H1 (cell line): Measurements from ENCODE around the gene PEPD. TPM values are rescaled to one million over a fixed set of nuclear protein-coding genes. Genes with fewer than 3 reads are reported as not detected.

Experiments used
- CTCF ChIA-PET: fragments of 300-600 bp; sonication (Branson Sonifier 250); formaldehyde crosslinking; loops from one replicate; lab custom pipeline; 2021; ENCODE audit not compliant: partially characterized antibody; lab: Charles Lee
- POLR2A ChIA-PET: fragments of 300-600 bp; sonication (Branson Sonifier 250); formaldehyde crosslinking; loops from one replicate; lab custom pipeline; 2021; ENCODE audit warnings: inconsistent platforms; ENCODE audit not compliant: partially characterized antibody; lab: Charles Lee
- DNase-seq, 2 experiments: peaks; one replicate each; pipeline versions ENCODE4 v3.0.0 to v3.0.0-alpha.2; 2010 to 2022; ENCODE audit warnings: low spot score in 2 of 2, low read depth in 1 of 2, mixed read lengths in 1 of 2
- FAIRE-seq: peaks from 2 replicates; lab custom pipeline; 2011; peaks lifted over from hg19 to GRCh38; lab: Jason Lieb, UNC
- H2AFZ ChIP-seq: 2 replicates; pipeline ENCODE4 v1.8.1; 2012; ENCODE audit warnings: low read length, inconsistent platforms
- H2AK5ac ChIP-seq: 2 replicates; pipeline ENCODE4 v1.6.1; 2013; ENCODE audit warnings: low read depth, low read length
- H2BK120ac ChIP-seq: replicated peaks from 2 replicates; pipeline ENCODE3; 2013; ENCODE audit warnings: low read depth, low read length, inconsistent platforms
- H2BK12ac ChIP-seq: 2 replicates; pipeline ENCODE4 v1.6.1; 2013; ENCODE audit warnings: low read depth, low read length
- H2BK15ac ChIP-seq: 2 replicates; pipeline ENCODE4 v1.6.1; 2013; ENCODE audit warnings: low read length
- H2BK20ac ChIP-seq: 2 replicates; pipeline ENCODE4 v1.6.1; 2013; ENCODE audit warnings: low read length
- H2BK5ac ChIP-seq: 2 replicates; pipeline ENCODE4 v1.6.1; 2013; ENCODE audit warnings: low read depth, low read length
- H3K14ac ChIP-seq: 2 replicates; pipeline ENCODE4 v1.6.1; 2013; ENCODE audit warnings: inconsistent platforms; ENCODE audit not compliant: insufficient read length
- H3K18ac ChIP-seq: 2 replicates; pipeline ENCODE4 v1.6.1; 2013; ENCODE audit warnings: low read length; ENCODE audit errors: extremely low read depth
- H3K23ac ChIP-seq: 2 replicates; pipeline ENCODE4 v1.6.1; 2013; ENCODE audit warnings: inconsistent platforms; ENCODE audit not compliant: insufficient read length
- H3K23me2 ChIP-seq: 2 replicates; pipeline ENCODE4 v1.6.1; 2013; ENCODE audit warnings: low read depth, low read length
- H3K27ac ChIP-seq: 2 replicates; pipeline ENCODE4 v1.6.1; 2011; ENCODE audit warnings: low read depth, low read length, inconsistent platforms
- H3K27me3 ChIP-seq, 4 experiments: replicated peaks in 1 of 4; 1 replicate in 1 of 4; 2 replicates in 3 of 4; pipeline versions ENCODE4 v1.6.1 to v1.8.1; 2011 to 2013; ENCODE audit warnings: low read length in 3 of 4, mild to moderate bottlenecking in 3 of 4, inconsistent platforms in 2 of 4, mixed read lengths in 2 of 4, moderate library complexity in 1 of 4; ENCODE audit not compliant: control insufficient read depth in 3 of 4, insufficient read depth in 3 of 4; ENCODE audit errors: extremely low read depth in 1 of 4
- H3K36me3 ChIP-seq, 4 experiments: 2 replicates each; pipeline versions ENCODE4 v1.6.1 to v1.8.1; 2011 to 2013; ENCODE audit warnings: mild to moderate bottlenecking in 4 of 4, low read length in 3 of 4, moderate library complexity in 2 of 4, control low read depth in 1 of 4, inconsistent platforms in 1 of 4; ENCODE audit not compliant: insufficient read depth in 4 of 4, control insufficient read depth in 2 of 4
- H3K4ac ChIP-seq: replicated peaks from 2 replicates; pipeline ENCODE3; 2013; ENCODE audit warnings: low read length, low read depth, mixed read lengths, inconsistent platforms; ENCODE audit not compliant: insufficient read length
- H3K4me1 ChIP-seq, 4 experiments: replicated peaks in 1 of 4; 1 replicate in 1 of 4; 2 replicates in 3 of 4; pipeline versions ENCODE4 v1.6.1 to v1.8.1; 2011 to 2013; ENCODE audit warnings: low read length in 3 of 4, inconsistent platforms in 2 of 4, mixed read lengths in 1 of 4; ENCODE audit not compliant: insufficient read depth in 4 of 4, control insufficient read depth in 3 of 4
- H3K4me2 ChIP-seq, 2 experiments: 2 replicates each; pipeline versions ENCODE4 v1.6.1 to v1.8.1; 2011 to 2013; ENCODE audit warnings: low read depth in 2 of 2, low read length in 2 of 2, control low read depth in 1 of 2, inconsistent platforms in 1 of 2, mild to moderate bottlenecking in 1 of 2; ENCODE audit not compliant: insufficient read depth in 1 of 2
- H3K4me3 ChIP-seq, 4 experiments: fragments of 200-600, 300-600 bp in 1 of 4; sonication (generic), shearing (Covaris generic), sonication (Bioruptor Twin) in 1 of 4; 2 replicates each; pipeline versions ENCODE4 v1.5.1 to v1.8.1; 2011 to 2016; ENCODE audit warnings: low read length in 4 of 4, low read depth in 3 of 4, control low read depth in 2 of 4, inconsistent platforms in 2 of 4, mild to moderate bottlenecking in 2 of 4, mixed read lengths in 1 of 4, moderate library complexity in 1 of 4; ENCODE audit not compliant: insufficient read depth in 2 of 4; ENCODE audit errors: extremely low read depth in 1 of 4
- H3K56ac ChIP-seq: replicated peaks from 2 replicates; pipeline ENCODE3; 2013; ENCODE audit warnings: low read depth, mild to moderate bottlenecking, mixed read lengths, low read length, inconsistent platforms; ENCODE audit not compliant: insufficient read length
- H3K79me1 ChIP-seq: 2 replicates; pipeline ENCODE4 v1.6.1; 2013; ENCODE audit warnings: low read depth, low read length, control low read depth
- H3K79me2 ChIP-seq, 2 experiments: 2 replicates each; pipeline versions ENCODE4 v1.6.1 to v1.8.1; 2012 to 2013; ENCODE audit warnings: low read length in 2 of 2, mild to moderate bottlenecking in 2 of 2, inconsistent platforms in 1 of 2; ENCODE audit not compliant: insufficient read depth in 2 of 2, control insufficient read depth in 1 of 2
- H3K9ac ChIP-seq, 4 experiments: replicated peaks in 1 of 4; 1 replicate in 1 of 4; 2 replicates in 3 of 4; pipeline versions ENCODE4 v1.6.1 to v1.8.1; 2011 to 2013; ENCODE audit warnings: low read depth in 3 of 4, low read length in 3 of 4, control low read depth in 2 of 4, mild to moderate bottlenecking in 2 of 4, moderate library complexity in 2 of 4, inconsistent platforms in 1 of 4; ENCODE audit errors: extremely low read depth in 1 of 4
- H3K9me3 ChIP-seq, 2 experiments: 2 replicates each; pipeline versions ENCODE4 v1.6.1 to v1.8.1; 2012 to 2013; ENCODE audit warnings: mild to moderate bottlenecking in 2 of 2, moderate library complexity in 2 of 2, control low read depth in 1 of 2, inconsistent platforms in 1 of 2, low read depth in 1 of 2, low read length in 1 of 2, mixed read lengths in 1 of 2; ENCODE audit not compliant: insufficient read depth in 2 of 2
- H4K20me1 ChIP-seq, 2 experiments: replicated peaks in 1 of 2; 2 replicates each; pipeline versions ENCODE3 to v1.8.1; 2011 to 2013; ENCODE audit warnings: inconsistent platforms in 2 of 2, low read length in 2 of 2, mild to moderate bottlenecking in 1 of 2; ENCODE audit not compliant: insufficient read depth in 2 of 2, control insufficient read depth in 1 of 2
- H4K5ac ChIP-seq: 2 replicates; pipeline ENCODE4 v1.6.1; 2013; ENCODE audit warnings: low read length, low read depth, mixed read lengths, inconsistent platforms; ENCODE audit not compliant: insufficient read length
- H4K8ac ChIP-seq: 2 replicates; pipeline ENCODE4 v1.8.0; 2013; ENCODE audit warnings: mild to moderate bottlenecking, moderate library complexity, low read length, inconsistent platforms; ENCODE audit not compliant: insufficient read depth; ENCODE audit errors: extremely low read depth
- H4K91ac ChIP-seq: replicated peaks from 2 replicates; pipeline ENCODE3; 2013; ENCODE audit warnings: low read length, mixed read lengths, inconsistent platforms; ENCODE audit not compliant: insufficient read length
- BCL11A ChIP-seq, 2 experiments: IDR thresholded peaks; one replicate each; pipeline ENCODE4 v1.6.1; 2011; ENCODE audit warnings: low read depth in 2 of 2, low read length in 2 of 2, mild to moderate bottlenecking in 2 of 2
- CHD2 ChIP-seq: IDR thresholded peaks from 2 replicates; pipeline ENCODE4 v1.6.1; 2012; ENCODE audit warnings: low read length, improper control_type of control experiment
- E2F6 ChIP-seq: IDR thresholded peaks from 2 replicates; pipeline ENCODE4 v1.6.1; 2012; ENCODE audit warnings: inconsistent platforms
- GTF2F1 ChIP-seq: IDR thresholded peaks from 2 replicates; pipeline ENCODE4 v1.6.1; 2012; ENCODE audit warnings: low read depth, low read length, improper control_type of control experiment, borderline replicate concordance
- NANOG ChIP-seq: IDR thresholded peaks from 2 replicates; pipeline ENCODE4 v1.6.1; 2011; ENCODE audit warnings: low read length, low read depth, mild to moderate bottlenecking, inconsistent platforms; ENCODE audit not compliant: insufficient read depth, poor library complexity, severe bottlenecking
- SP4 ChIP-seq: IDR thresholded peaks from 2 replicates; pipeline ENCODE4 v1.6.1; 2012; ENCODE audit warnings: low read length, inconsistent platforms
- ZNF274 ChIP-seq: IDR thresholded peaks from 2 replicates; pipeline ENCODE4 v1.7.0; 2012; ENCODE audit warnings: low read length, borderline replicate concordance; ENCODE audit errors: extremely low read depth
- WGBS, 2 experiments: shearing (Covaris generic) in 1 of 2; methylation state at CpG; one replicate each; pipeline versions ENCODE4 v1.1.6 to v1.1.7; 2013 to 2015; ENCODE audit warnings: low lambda C conversion rate in 2 of 2, mixed read lengths in 2 of 2, inconsistent platforms in 1 of 2, low coverage in 1 of 2, missing lambda C conversion rate in 1 of 2; ENCODE audit not compliant: insufficient replicate concordance in 2 of 2, insufficient coverage in 1 of 2, insufficient read length in 1 of 2; ENCODE audit errors: extremely low coverage in 1 of 2, missing lambda C conversion rate in 1 of 2; 5-methylcytosine and 5-hydroxymethylcytosine counted together
- polyA plus RNA-seq, 7 experiments: library from polyadenylated mRNA; depleted of rRNA in 3 of 7; stranded (reverse) in 5 of 7; unstranded in 2 of 7; fragments of >200 nt in 5 of 7; fragments of 200-250 nt in 2 of 7; gene quantifications; 1 replicate in 5 of 7; 2 replicates in 1 of 7; 4 replicates in 1 of 7; pipeline versions ENCODE4 v1.2.1 to v1.2.3, GENCODE V29; 2011 to 2013; ENCODE audit warnings: missing spikeins in 2 of 7, mixed read lengths in 2 of 7
- total RNA-seq: library from RNA; stranded (reverse); fragmentation: NEBNext Ultra II Directional; extraction: Animal tissue kit (Norgen Biotek cat#: 25700); gene quantifications from 2 replicates; pipeline ENCODE4 v1.2.1, GENCODE V29; 2021

Gene PEPD
- total and polyA plus RNA-seq, 2 of the 8 experiments (the other 6 are each of a cell fraction or from before 2014, with no cell fraction given), result 84.1 to 178 TPM

- no peak overlapping the region for H3K18ac ChIP-seq
- H2BK20ac ChIP-seq, result no peak overlapping the region
- H2BK12ac ChIP-seq, result no peak overlapping the region
- no peak overlapping the region for H2AK5ac ChIP-seq
- no peaks in the 10 kb centered on the region for H3K27me3 ChIP-seq
- ChIA-PET CTCF (interaction anchor here (0.8 to 1.9 kb wide), 12 partner anchors 8 to 380 kb away, joined by 3 to 19 read pairs (median 3); no protein-coding TSS in a partner anchor), POLR2A (interaction anchor here (1.1 to 10.4 kb wide), 6 partner anchors 8 to 15 kb away, joined by 3 to 87 read pairs (median 6); partner anchors contain the start of gene CEBPG)
- FAIRE-seq (no peak), DNase-seq (no peak)
- H3K79me2 ChIP-seq, result peaks cover 0 to 31% of the 10 kb centered on the region in 2 experiments; a peak in 2 of 4 replicates
- peaks cover 12% of the 10 kb centered on the region for H3K79me1 ChIP-seq
- no peaks in the 10 kb centered on the region for H3K23me2 ChIP-seq
- no peak overlapping the region for H3K23ac ChIP-seq
- no peak overlapping the region for H4K91ac ChIP-seq
- H2BK15ac ChIP-seq, result no peak overlapping the region
- no peak overlapping the region for H3K4ac ChIP-seq
- no peak overlapping the region for H4K8ac ChIP-seq
- H3K4me1 ChIP-seq, result no peaks in the 10 kb centered on the region; a peak in 1 of 7 replicates
- no peak overlapping the region for H3K4me3 ChIP-seq
- H3K9ac ChIP-seq, result no peak overlapping the region
- 92% methylated on average over 38 of the region's 39 CpGs; no CpG with 5 or more reads in 1 of the 2 experiments for WGBS, 2 experiments
- no peaks in the 10 kb centered on the region for H3K9me3 ChIP-seq
- H4K20me1 ChIP-seq, result peaks cover 8 to 18% of the 10 kb centered on the region in 2 experiments
- no peak overlapping the region for H4K5ac ChIP-seq
- H3K56ac ChIP-seq, result no peak overlapping the region
- no peak overlapping the region for H2AFZ ChIP-seq
- H3K4me2 ChIP-seq, result no peak overlapping the region
- H3K14ac ChIP-seq, result no peak overlapping the region
- H3K36me3 ChIP-seq, result peaks cover 0 to 3% (median 0%) of the 10 kb centered on the region in 4 experiments; a peak in 1 of 8 replicates
- no peak overlapping the region for H3K27ac ChIP-seq
- no peak overlapping the region for H2BK120ac ChIP-seq
- H2BK5ac ChIP-seq, result no peak overlapping the region
- TF ChIP-seq E2F6 (no peak), CHD2 (no peak), NANOG (no peak), SP4 (no peak), BCL11A (IDR thresholded peaks at IDR 0.05; ENCODE audit: low read depth in 2 of 2, low read length in 2 of 2) (no peak), ZNF274 (no peak), GTF2F1 (no peak)
Observed at GRCh38 chr19:33387351-33388230, 134.0 kb downstream of the PEPD start.
